Tibial nerve (tissue), 3 donors: ENCODE measurements around the gene MAP3K20.

ENCODE experiments used
- POLR2A ChIP-seq, 2 donors: fragments of 450-650 bp; IDR thresholded peaks; one replicate each; pipeline ENCODE4 v1.6.1; 2017; ENCODE audit warnings: antibody characterized with exemption in 2 of 2, mild to moderate bottlenecking in 2 of 2, moderate library complexity in 2 of 2
- TF ChIP-seq, protein P1 (sequence below), 5 experiments: fragments of 200-600 bp in 3 of 5; fragments of 450-650 bp in 2 of 5; sonication (generic) in 3 of 5; IDR thresholded peaks; one replicate each; pipeline ENCODE4 v1.5.1; 2016 to 2019; ENCODE audit warnings: antibody characterized with exemption in 5 of 5, mild to moderate bottlenecking in 3 of 5, moderate library complexity in 2 of 5

DNA sequence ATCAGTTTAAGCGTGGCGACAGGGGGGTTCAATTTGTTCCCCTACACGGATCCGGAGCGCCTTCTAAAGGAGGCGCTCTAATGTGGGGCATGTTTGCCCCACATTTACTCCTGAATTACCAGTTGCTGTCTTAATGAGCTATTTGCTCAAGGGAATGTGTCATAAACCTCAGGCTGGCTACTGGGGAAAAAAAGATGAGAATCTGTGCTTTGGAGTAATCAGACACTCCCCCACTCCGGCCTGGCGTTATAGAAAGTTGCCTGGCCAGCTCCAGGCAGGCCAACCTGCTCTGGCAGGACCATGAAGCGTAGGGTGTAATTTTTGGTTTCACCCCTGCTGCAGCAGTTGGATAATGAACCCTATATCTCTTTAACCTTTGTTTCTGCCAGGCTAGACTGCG, 31.0 kb upstream of the MAP3K20 start:
- no peak for TF ChIP-seq POLR2A (IDR thresholded peaks at IDR 0.05)
- TF ChIP-seq, protein P1, sequence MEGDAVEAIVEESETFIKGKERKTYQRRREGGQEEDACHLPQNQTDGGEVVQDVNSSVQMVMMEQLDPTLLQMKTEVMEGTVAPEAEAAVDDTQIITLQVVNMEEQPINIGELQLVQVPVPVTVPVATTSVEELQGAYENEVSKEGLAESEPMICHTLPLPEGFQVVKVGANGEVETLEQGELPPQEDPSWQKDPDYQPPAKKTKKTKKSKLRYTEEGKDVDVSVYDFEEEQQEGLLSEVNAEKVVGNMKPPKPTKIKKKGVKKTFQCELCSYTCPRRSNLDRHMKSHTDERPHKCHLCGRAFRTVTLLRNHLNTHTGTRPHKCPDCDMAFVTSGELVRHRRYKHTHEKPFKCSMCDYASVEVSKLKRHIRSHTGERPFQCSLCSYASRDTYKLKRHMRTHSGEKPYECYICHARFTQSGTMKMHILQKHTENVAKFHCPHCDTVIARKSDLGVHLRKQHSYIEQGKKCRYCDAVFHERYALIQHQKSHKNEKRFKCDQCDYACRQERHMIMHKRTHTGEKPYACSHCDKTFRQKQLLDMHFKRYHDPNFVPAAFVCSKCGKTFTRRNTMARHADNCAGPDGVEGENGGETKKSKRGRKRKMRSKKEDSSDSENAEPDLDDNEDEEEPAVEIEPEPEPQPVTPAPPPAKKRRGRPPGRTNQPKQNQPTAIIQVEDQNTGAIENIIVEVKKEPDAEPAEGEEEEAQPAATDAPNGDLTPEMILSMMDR (IDR thresholded peaks at IDR 0.05), result no peak
